ENCODE measurements around the gene LRP5. TPM values are rescaled to one million over a fixed set of nuclear protein-coding genes. Genes with fewer than 3 reads are reported as not detected.

LRP5 gene
- total RNA-seq, 1 experiment from 2014 or later = 48.8 TPM

GRCh38 chr11:68264244-68264643, 48.1 kb upstream of the LRP5 start (continued):
- no peak for TF ChIP-seq ZMAT4 (CRISPR knock-in tag; IDR thresholded peaks at IDR 0.05)
- TF ChIP-seq ZNF219 (CRISPR knock-in tag; IDR thresholded peaks at IDR 0.05; ENCODE audit: borderline replicate concordance) = no peak
- no peak for TF ChIP-seq ZBTB21 (CRISPR knock-in tag; IDR thresholded peaks at IDR 0.05; ENCODE audit: borderline replicate concordance)
- TF ChIP-seq, protein P1, sequence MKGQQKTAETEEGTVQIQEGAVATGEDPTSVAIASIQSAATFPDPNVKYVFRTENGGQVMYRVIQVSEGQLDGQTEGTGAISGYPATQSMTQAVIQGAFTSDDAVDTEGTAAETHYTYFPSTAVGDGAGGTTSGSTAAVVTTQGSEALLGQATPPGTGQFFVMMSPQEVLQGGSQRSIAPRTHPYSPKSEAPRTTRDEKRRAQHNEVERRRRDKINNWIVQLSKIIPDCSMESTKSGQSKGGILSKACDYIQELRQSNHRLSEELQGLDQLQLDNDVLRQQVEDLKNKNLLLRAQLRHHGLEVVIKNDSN (CRISPR knock-in tag; IDR thresholded peaks at IDR 0.05) = no peak
- TF ChIP-seq EMX1 (CRISPR knock-in tag; IDR thresholded peaks at IDR 0.05) = no peak

DNA sequence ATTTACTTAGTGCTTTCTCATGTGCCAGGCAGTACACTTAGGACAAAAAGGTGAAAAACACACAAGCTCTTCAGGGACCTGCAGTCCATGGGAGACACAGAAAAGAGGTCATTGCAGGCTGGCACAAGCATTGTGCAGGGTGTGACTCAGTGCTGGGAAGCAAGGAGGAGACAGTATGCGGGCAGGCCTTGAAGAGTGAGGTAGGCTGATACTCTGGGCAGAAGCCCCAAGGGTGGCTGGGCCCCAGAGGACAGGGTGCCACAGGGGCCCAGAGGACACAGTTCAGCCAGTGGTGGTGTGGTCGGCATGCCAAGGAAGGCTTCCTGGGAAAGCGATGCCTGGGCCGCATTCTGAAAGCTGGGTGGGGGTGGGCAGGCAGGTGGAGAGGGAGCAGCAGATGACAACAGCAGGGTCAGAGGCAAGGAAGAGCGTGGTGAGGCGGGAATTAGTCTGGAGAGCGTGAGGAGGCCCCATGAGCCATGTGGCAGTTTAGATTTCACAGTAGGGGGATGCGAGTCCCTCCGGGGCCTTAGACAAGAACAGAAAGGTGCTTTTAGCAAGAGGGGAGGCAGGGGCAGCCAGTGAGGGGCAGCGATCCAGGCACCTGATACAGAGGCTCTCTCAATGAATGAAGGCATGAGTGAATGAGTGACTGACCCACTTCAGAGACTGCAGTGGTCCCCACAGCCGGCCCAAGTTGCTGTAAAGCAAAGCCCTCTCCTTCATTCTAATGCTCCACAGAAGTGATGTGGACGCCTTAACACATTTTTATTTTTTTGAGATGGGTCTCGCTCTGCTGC, 47.5 kb upstream of the LRP5 start:
- H3K36me3 Mint-ChIP-seq = peaks cover 60% of the 10 kb centered on the region
- DNase-seq (ENCODE audit: low spot score) (no peak), ATAC-seq (no peak)
- no peak overlapping the region for H3K4me3 Mint-ChIP-seq
- TF ChIP-seq, protein P2, sequence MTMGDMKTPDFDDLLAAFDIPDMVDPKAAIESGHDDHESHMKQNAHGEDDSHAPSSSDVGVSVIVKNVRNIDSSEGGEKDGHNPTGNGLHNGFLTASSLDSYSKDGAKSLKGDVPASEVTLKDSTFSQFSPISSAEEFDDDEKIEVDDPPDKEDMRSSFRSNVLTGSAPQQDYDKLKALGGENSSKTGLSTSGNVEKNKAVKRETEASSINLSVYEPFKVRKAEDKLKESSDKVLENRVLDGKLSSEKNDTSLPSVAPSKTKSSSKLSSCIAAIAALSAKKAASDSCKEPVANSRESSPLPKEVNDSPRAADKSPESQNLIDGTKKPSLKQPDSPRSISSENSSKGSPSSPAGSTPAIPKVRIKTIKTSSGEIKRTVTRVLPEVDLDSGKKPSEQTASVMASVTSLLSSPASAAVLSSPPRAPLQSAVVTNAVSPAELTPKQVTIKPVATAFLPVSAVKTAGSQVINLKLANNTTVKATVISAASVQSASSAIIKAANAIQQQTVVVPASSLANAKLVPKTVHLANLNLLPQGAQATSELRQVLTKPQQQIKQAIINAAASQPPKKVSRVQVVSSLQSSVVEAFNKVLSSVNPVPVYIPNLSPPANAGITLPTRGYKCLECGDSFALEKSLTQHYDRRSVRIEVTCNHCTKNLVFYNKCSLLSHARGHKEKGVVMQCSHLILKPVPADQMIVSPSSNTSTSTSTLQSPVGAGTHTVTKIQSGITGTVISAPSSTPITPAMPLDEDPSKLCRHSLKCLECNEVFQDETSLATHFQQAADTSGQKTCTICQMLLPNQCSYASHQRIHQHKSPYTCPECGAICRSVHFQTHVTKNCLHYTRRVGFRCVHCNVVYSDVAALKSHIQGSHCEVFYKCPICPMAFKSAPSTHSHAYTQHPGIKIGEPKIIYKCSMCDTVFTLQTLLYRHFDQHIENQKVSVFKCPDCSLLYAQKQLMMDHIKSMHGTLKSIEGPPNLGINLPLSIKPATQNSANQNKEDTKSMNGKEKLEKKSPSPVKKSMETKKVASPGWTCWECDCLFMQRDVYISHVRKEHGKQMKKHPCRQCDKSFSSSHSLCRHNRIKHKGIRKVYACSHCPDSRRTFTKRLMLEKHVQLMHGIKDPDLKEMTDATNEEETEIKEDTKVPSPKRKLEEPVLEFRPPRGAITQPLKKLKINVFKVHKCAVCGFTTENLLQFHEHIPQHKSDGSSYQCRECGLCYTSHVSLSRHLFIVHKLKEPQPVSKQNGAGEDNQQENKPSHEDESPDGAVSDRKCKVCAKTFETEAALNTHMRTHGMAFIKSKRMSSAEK (CRISPR knock-in tag; IDR thresholded peaks at IDR 0.05; ENCODE audit: borderline replicate concordance) = no peak
- no peak for TF ChIP-seq CBFB (CRISPR knock-in tag; IDR thresholded peaks at IDR 0.05; ENCODE audit: low read depth)
- no peak for TF ChIP-seq STAT6 (CRISPR knock-in tag; conservative IDR thresholded peaks at IDR 0.05; ENCODE audit: low read depth)
- no peak for TF ChIP-seq NR2C2 (CRISPR knock-in tag; IDR thresholded peaks at IDR 0.05)
- no peak for TF ChIP-seq ZSCAN18 (CRISPR knock-in tag; IDR thresholded peaks at IDR 0.05)
- TF ChIP-seq ELF4 (CRISPR knock-in tag; IDR thresholded peaks at IDR 0.05; ENCODE audit: low read depth) = no peak
- peaks cover 2% of the 10 kb centered on the region; the same call in 1 of the 2 replicates for H3K4me1 Mint-ChIP-seq
- H3K27me3 Mint-ChIP-seq (ENCODE audit: low read depth) = no peaks in the 10 kb centered on the region
- ChIA-PET CTCF (interaction anchor here (1.1 to 1.5 kb wide), 2 partner anchors 7 to 33 kb away, joined by 3 to 6 read pairs; no protein-coding TSS in a partner anchor), POLR2A (no interaction called here)
- H3K9me3 Mint-ChIP-seq = no peaks in the 10 kb centered on the region
- no peak overlapping the region for H3K27ac Mint-ChIP-seq

All from WTC11 (cell line).